BJ (cell line): ENCODE measurements around the gene GPR42. TPM values are rescaled to one million over a fixed set of nuclear protein-coding genes. Genes with fewer than 3 reads are reported as not detected.

Experiments used
- CTCF ChIA-PET: fragments of 350-600 bp; formaldehyde crosslinking; extraction: SDS; loops from one replicate; lab custom pipeline; 2021; ENCODE audit warnings: antibody characterized with exemption, inconsistent platforms; lab: Yijun Ruan, JAX
- POLR2A ChIA-PET: fragments of 300-600 bp; sonication (Branson Sonifier 250); formaldehyde crosslinking; extraction: SDS; loops from one replicate; lab custom pipeline; 2021; ENCODE audit warnings: antibody characterized with exemption; lab: Charles Lee
- DNase-seq: peaks from one replicate; pipeline ENCODE4 v3.0.0-alpha.2; 2011; ENCODE audit warnings: low read depth
- H3K27me3 ChIP-seq: 2 replicates; pipeline ENCODE4 v1.6.0; 2011; ENCODE audit warnings: low read length; ENCODE audit not compliant: control insufficient read depth, insufficient read depth
- H3K36me3 ChIP-seq: 2 replicates; pipeline ENCODE4 v1.5.1; 2011; ENCODE audit warnings: low read length; ENCODE audit not compliant: control insufficient read depth, insufficient read depth
- H3K4me3 ChIP-seq: 2 replicates; pipeline ENCODE4 v1.5.1; 2011; ENCODE audit warnings: low read depth, mild to moderate bottlenecking, control low read depth, low read length
- CTCF ChIP-seq: IDR thresholded peaks from 2 replicates; pipeline ENCODE4 v1.5.1; 2011; ENCODE audit warnings: low read depth, mild to moderate bottlenecking, control low read depth, inconsistent platforms, low read length, moderate library complexity; ENCODE audit not compliant: insufficient read depth
- polyA plus RNA-seq: library from polyadenylated mRNA; depleted of rRNA; stranded (reverse); fragments of >200 nt; gene quantifications from 2 replicates; pipeline ENCODE4 v1.2.3, GENCODE V29; 2011

GPR42 gene
- polyA plus RNA-seq, 1 experiment = not detected

DNA sequence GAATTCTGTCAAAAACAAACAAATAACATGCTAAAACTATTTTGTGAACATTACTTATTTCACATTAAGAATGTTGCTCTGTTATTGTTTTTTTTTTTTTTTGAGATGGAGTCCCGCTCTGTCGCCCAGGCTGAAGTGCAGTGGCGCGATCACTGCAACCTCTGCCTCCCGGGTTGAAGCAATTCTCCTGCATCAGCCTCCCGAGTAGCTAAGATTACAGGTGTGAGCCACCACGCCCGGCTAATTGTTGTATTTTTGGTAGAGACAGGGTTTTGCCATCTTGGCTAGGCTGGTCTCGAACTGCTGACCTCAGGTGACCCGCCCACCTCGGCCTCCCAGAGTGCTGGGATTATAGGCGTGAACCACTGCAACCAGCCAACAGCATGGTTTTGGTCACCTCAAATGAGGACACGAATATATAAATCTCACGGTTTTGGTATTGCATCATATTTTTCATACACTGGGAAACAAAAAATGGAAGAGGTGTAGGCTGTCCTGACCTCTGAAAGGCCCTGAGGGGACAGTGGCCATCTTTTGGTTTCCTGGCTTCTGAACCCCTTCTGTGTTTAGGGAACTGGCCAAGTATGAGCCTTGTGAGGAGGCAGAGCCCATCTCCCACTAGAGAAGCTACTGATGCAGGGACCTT lies 25.5 kb downstream of the GPR42 start:
- POLR2A ChIA-PET = no interaction called here
- CTCF ChIA-PET = no interaction called here
- Histone ChIP-seq H3K4me3 (no peak overlapping the region), H3K36me3 (no peaks in the 10 kb centered on the region), H3K27me3 (no peaks in the 10 kb centered on the region)
- no peak for TF ChIP-seq CTCF
- DNase-seq = no peak

DNA sequence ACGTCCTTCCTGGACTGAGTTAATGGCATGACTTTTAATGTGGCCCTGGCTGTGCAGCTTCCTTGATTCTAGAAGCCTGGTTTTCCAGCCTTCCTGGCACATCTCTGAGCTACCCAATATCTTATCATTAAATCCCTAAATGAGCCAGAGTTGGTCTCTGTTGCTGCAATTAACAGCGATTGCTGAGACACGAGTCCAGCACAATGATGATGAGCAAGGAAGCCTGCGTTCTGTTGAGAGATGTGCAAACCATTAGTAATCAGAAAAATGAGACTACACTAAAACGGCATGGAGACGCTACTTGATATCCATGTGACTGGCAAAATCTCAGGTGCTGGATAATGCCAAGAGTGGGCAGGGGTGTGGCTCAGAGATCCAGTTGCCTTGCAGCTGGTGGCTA lies 26.2 kb downstream of the GPR42 start:
- Histone ChIP-seq H3K27me3 (no peaks in the 10 kb centered on the region), H3K4me3 (no peak overlapping the region), H3K36me3 (no peaks in the 10 kb centered on the region)
- ChIA-PET POLR2A (no interaction called here), CTCF (no interaction called here)
- DNase-seq = no peak
- TF ChIP-seq CTCF = no peak

GRCh38 chr19:35398570-35398969 lies 27.7 kb downstream of the GPR42 start:
- no peaks in the 10 kb centered on the region for H3K36me3 ChIP-seq
- no peak overlapping the region for H3K4me3 ChIP-seq
- no peak for TF ChIP-seq CTCF
- ChIA-PET CTCF (no interaction called here), POLR2A (no interaction called here)
- H3K27me3 ChIP-seq = no peaks in the 10 kb centered on the region
- DNase-seq = no peak

DNA sequence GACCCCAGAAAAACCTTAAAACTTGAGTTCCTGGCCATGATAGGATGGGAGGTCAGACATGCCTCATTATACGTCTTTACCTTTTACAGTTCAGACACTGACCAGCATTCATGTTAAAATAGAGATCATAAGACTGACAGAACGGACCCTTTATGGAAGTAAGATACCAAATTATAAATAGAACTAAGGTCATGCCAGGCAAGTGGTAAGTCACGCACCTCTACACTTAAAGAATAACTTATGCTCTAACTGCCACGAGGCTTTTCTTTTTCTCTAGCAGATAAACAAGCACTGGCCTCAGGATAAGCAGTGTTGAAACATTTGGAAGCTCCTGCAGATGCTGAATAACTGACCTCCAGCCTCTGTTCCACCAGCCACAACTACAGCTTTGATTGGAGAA lies 28.4 kb downstream of the GPR42 start:
- TF ChIP-seq CTCF = no peak
- CTCF ChIA-PET = no interaction called here
- POLR2A ChIA-PET = no interaction called here
- Histone ChIP-seq H3K36me3 (no peaks in the 10 kb centered on the region), H3K27me3 (no peaks in the 10 kb centered on the region), H3K4me3 (no peak overlapping the region)
- DNase-seq = no peak

DNA sequence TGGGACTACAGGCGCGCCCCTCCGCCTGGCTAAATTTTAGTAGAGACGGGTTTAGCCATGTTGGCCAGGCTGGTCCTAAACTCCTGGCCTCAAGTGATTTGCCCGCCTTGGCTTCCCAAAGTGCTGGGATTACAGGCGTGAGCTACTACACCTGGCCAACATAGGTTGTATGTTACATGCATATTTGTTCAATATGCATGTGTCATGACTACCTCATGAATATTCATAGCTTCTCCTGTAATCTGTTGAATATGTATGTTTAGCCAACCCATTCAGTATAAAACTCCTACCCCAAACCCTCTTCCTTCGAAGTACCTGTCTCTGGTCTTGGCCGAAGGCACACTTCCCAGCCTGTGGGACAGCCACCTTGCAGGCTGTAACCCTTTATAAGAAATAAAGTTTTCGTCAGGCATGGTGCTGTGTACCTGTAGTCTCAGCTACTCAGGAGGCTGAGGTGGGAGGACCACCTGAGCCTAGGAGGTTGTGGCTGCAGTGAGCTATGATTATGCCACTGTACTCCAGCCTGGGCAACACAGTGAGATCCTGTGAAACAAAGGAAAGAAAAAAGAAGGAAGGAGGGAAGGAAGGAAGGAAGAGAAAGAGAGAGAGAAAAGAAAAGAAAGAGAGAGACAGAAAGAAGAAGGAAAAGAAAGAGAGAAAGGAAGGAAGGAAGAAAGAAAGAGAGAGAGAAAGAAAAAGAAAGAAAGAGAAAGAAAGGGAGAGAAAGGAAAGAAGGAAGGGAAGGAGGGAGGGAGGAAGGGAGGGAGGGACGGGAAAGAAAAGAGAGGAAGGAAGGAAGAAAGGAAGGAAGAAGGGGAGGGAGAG lies 29.3 kb downstream of the GPR42 start:
- Histone ChIP-seq H3K27me3 (no peaks in the 10 kb centered on the region), H3K36me3 (no peaks in the 10 kb centered on the region), H3K4me3 (no peak overlapping the region)
- no peak for TF ChIP-seq CTCF
- CTCF ChIA-PET = interaction anchor here (0.6 kb wide), 1 partner anchor 66 kb away, joined by 5 read pairs; no protein-coding TSS in a partner anchor
- POLR2A ChIA-PET = no interaction called here
- DNase-seq = no peak
